GM18868 (cell line): Measurements from ENCODE around the gene ITPRID1.
"Not testable (repeated sequence)": the region's sequence is repeated elsewhere in the genome, so short reads cannot be mapped to it uniquely, and the experiment has no call there.

Experiments
- ATAC-seq: cut with Tn5 transposase; IDR thresholded peaks from one replicate; pipeline ENCODE4 v1.9.1; 2021; ENCODE audit warnings: mild to moderate bottlenecking, moderate library complexity; ENCODE audit not compliant: unreplicated experiment

ITPRID1 gene

GRCh38 chr7:31513790-31514189 lies at the start of gene ITPRID1:
Gene ITPRID1 (plus strand): TSS chr7:31514090. CDS start chr7:31553025, 38,935 bp downstream.
- ATAC-seq, result no peak

GRCh38 chr7:31464601-31465000 lies 49.3 kb upstream of the ITPRID1 start:
- no peak for ATAC-seq

- ATAC-seq, result peak; percentile 67
These were observed 48.6 kb upstream of the ITPRID1 start for GRCh38 chr7:31465285-31465684.

- peak; percentile 84 for ATAC-seq
These were observed 47.9 kb upstream of the ITPRID1 start for GRCh38 chr7:31466036-31466435.

GRCh38 chr7:31470883-31471282 lies 43.0 kb upstream of the ITPRID1 start:
- not testable (repeated sequence) for ATAC-seq

- ATAC-seq, result no peak
These were observed 38.5 kb upstream of the ITPRID1 start for GRCh38 chr7:31475368-31475767.

GRCh38 chr7:31476073-31476745 lies 37.7 kb upstream of the ITPRID1 start:
- no peak for ATAC-seq

- no peak for ATAC-seq
These were observed 36.8 kb upstream of the ITPRID1 start for GRCh38 chr7:31476941-31477677.

GRCh38 chr7:31478018-31478417 lies 35.9 kb upstream of the ITPRID1 start:
- ATAC-seq, result no peak

GRCh38 chr7:31478721-31479120 lies 35.2 kb upstream of the ITPRID1 start:
- peak; percentile 94 for ATAC-seq

GRCh38 chr7:31487071-31487470 lies 26.8 kb upstream of the ITPRID1 start:
- no peak for ATAC-seq

- ATAC-seq, result no peak
These were observed 26.4 kb upstream of the ITPRID1 start for GRCh38 chr7:31487476-31487875.

- peak; percentile 99 for ATAC-seq
These were observed 25.2 kb upstream of the ITPRID1 start for GRCh38 chr7:31488562-31489203.

GRCh38 chr7:31490796-31491314 lies 23.0 kb upstream of the ITPRID1 start:
- ATAC-seq, result no peak

- no peak for ATAC-seq
These were observed 21.8 kb upstream of the ITPRID1 start for GRCh38 chr7:31492086-31492485.

- no peak for ATAC-seq
These were observed 20.1 kb upstream of the ITPRID1 start for GRCh38 chr7:31493714-31494181.

GRCh38 chr7:31494421-31494820 lies 19.5 kb upstream of the ITPRID1 start:
- ATAC-seq, result no peak

GRCh38 chr7:31495653-31496052 lies 18.2 kb upstream of the ITPRID1 start:
- ATAC-seq, result no peak

- no peak for ATAC-seq
These were observed 16.4 kb upstream of the ITPRID1 start for GRCh38 chr7:31497516-31497915.

GRCh38 chr7:31500656-31501055 lies 13.2 kb upstream of the ITPRID1 start:
- no peak for ATAC-seq

- no peak for ATAC-seq
These were observed 5.1 kb upstream of the ITPRID1 start for GRCh38 chr7:31508823-31509222.

- no peak for ATAC-seq
These were observed 1.7 kb upstream of the ITPRID1 start for GRCh38 chr7:31512166-31512565.
